Activated CD4-positive, CD25-positive, alpha-beta regulatory T cell treated with anti-CD3 and anti-CD28 coated beads, Interleukin-2, amount 50 U/mL, for 16 hours (primary cell): ENCODE measurements around the gene OPCML.

Source experiments
- DNase-seq: peaks from one replicate; pipeline ENCODE4 v3.0.0-alpha.2; 2020; ENCODE audit warnings: low read depth, low spot score

OPCML gene

GRCh38 chr11:132851247-132851646 lies 681.1 kb downstream of the OPCML start:
- no peak for DNase-seq

GRCh38 chr11:132850266-132850665 lies 682.0 kb downstream of the OPCML start:
- no peak for DNase-seq

- DNase-seq, result no peak
These were observed 684.0 kb downstream of the OPCML start for GRCh38 chr11:132848336-132848735.

GRCh38 chr11:132846075-132846474 lies 686.2 kb downstream of the OPCML start:
- DNase-seq, result no peak

GRCh38 chr11:132844956-132845696 lies 687.2 kb downstream of the OPCML start:
- DNase-seq, result no peak

GRCh38 chr11:132840660-132841059 lies 691.6 kb downstream of the OPCML start:
- DNase-seq, result no peak

GRCh38 chr11:132840191-132840590 lies 692.1 kb downstream of the OPCML start:
- DNase-seq, result no peak

GRCh38 chr11:132839236-132839945 lies 692.9 kb downstream of the OPCML start:
- no peak for DNase-seq

- DNase-seq, result no peak
These were observed 693.7 kb downstream of the OPCML start for GRCh38 chr11:132838627-132839026.

GRCh38 chr11:132831272-132831671 lies 701.0 kb downstream of the OPCML start:
- DNase-seq, result no peak

- DNase-seq, result no peak
These were observed 707.7 kb downstream of the OPCML start for GRCh38 chr11:132824642-132825041.

- DNase-seq, result no peak
These were observed 710.0 kb downstream of the OPCML start for GRCh38 chr11:132822276-132822675.

GRCh38 chr11:132821499-132821898 lies 710.8 kb downstream of the OPCML start:
- DNase-seq, result no peak

GRCh38 chr11:132821014-132821413 lies 711.3 kb downstream of the OPCML start:
- no peak for DNase-seq

GRCh38 chr11:132818951-132819350 lies 713.4 kb downstream of the OPCML start:
- no peak for DNase-seq

GRCh38 chr11:132817387-132817786 lies 714.9 kb downstream of the OPCML start:
- DNase-seq, result no peak

GRCh38 chr11:132814410-132814809 lies 717.9 kb downstream of the OPCML start:
- no peak for DNase-seq

GRCh38 chr11:132811649-132812048 lies 720.7 kb downstream of the OPCML start:
- no peak for DNase-seq

- no peak for DNase-seq
These were observed 723.2 kb downstream of the OPCML start for GRCh38 chr11:132809070-132809469.

- no peak for DNase-seq
These were observed 728.0 kb downstream of the OPCML start for GRCh38 chr11:132804258-132804657.

- DNase-seq, result no peak
These were observed 728.9 kb downstream of the OPCML start for GRCh38 chr11:132803436-132803835.

GRCh38 chr11:132802947-132803346 lies 729.4 kb downstream of the OPCML start:
- no peak for DNase-seq

- DNase-seq, result no peak
These were observed 738.5 kb downstream of the OPCML start for GRCh38 chr11:132793831-132794230.
